ENCODE data around the gene SLC4A2.
"Not testable (repeated sequence)": the region's sequence is repeated elsewhere in the genome, so short reads cannot be mapped to it uniquely, and the experiment has no call there.

Gene SLC4A2

GRCh38 chr7:151026771-151027727 lies 32.3 kb upstream of the SLC4A2 start:
- DNase-seq: not testable (repeated sequence)

GRCh38 chr7:151027728-151028130 lies 31.7 kb upstream of the SLC4A2 start:
- DNase-seq: not testable (repeated sequence)

DNA sequence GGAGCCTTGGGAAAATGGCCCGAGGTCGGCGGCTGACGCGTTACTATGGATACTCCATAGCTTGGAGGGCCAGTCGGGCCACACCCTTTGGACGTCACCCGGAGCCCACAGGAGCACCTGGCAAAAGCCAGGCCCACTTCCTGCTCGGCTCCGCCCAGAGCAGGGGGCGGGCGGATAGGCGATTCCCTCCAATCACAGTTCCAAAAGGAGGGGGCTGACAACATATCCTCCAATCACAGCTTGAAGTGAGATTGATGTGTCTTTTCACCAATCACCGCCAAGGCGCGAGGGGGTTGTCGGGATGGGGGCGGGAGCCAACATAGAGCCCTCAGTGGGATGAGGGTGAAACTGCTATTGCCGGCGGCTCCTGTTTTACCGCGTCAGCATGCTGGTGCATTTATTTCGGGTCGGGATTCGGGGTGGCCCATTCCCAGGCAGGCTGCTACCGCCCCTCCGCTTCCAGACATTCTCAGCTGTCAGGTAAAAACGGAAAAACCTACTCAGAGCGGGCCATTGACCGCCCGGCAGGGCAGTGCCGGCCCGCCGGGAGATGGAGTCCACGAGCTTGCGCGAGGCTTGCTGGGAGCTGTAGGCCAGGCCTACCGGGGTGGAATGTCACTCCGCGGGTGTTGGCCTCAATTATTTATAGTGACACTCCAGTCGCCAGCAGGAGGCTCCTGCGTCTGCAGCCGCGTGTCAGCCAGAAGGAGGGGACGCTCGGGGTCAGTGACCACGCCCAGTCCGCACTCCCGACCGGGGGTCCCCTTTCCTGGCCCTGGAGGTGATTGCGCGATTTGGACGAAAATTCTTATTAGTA lies 31.1 kb upstream of the SLC4A2 start, which contains the start of gene ABCB8:
Gene ABCB8 (plus strand): TSS at position 320 of the 817 bp plus-strand sequence. CDS start 66 bp downstream, at position 386.
- DNase-seq: peak; percentile 96

DNA sequence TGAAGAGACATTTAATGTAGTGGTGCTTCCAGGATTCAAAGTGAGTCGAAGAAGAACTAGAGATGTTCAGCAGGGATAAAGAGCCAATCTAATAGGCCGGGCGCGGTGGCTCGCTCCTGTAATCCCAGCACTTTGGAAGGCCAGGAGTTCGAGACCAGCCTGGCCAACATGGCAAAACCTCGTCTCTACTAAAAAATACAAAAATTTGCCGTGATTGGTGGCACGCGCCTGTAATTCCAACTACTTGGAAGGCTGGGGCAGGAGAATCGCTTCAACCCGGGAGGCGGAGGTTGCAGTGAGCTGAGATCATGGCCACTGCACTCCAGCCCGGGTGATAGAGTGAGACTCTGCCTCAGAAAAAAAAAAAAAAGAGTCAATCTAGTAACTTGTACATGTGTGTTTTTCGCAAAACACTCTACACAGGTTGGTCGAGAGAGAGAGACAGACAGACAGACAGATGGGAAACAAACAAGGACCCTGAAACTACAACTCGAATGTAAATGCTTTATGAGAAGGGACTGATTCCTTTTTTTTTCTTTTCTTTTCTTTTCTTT lies 30.4 kb upstream of the SLC4A2 start:
- no peak for DNase-seq

- no peak for DNase-seq
Measured at GRCh38 chr7:151031011-151031410, 28.4 kb upstream of the SLC4A2 start.

- no peak for DNase-seq
Measured at GRCh38 chr7:151032936-151033863, 26.2 kb upstream of the SLC4A2 start.

- no peak for DNase-seq
Measured at GRCh38 chr7:151033864-151034249, 25.5 kb upstream of the SLC4A2 start.

DNA sequence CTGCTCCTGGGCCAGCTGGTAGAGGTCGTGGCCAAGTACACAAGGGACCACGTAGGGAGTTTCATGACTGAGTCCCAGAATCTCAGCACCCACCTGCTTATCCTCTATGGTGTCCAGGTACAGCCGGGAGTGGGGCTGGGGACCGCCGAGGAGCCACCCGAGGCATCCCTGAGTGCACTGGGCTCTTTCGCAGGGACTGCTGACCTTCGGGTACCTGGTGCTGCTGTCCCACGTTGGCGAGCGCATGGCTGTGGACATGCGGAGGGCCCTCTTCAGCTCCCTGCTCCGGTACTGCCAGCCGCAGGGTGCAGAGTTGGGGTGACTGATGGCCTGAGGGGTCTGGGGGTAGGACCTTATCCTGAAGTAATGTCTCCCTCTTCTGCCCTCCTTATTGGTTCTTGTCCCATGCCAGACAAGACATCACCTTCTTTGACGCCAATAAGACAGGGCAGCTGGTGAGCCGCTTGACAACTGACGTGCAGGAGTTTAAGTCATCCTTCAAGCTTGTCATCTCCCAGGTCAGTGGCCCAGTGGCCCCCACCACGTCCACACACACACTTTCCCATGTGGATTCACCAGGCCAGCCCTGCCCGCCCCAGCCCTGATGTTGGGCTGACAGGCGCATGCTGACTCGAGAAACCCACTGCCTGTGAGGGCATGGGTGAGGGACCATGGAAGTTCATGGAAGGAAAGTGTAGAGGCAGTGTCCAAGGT lies 24.9 kb upstream of the SLC4A2 start:
- DNase-seq: no peak

- DNase-seq: no peak
Measured at GRCh38 chr7:151035026-151035717, 24.2 kb upstream of the SLC4A2 start.

DNA sequence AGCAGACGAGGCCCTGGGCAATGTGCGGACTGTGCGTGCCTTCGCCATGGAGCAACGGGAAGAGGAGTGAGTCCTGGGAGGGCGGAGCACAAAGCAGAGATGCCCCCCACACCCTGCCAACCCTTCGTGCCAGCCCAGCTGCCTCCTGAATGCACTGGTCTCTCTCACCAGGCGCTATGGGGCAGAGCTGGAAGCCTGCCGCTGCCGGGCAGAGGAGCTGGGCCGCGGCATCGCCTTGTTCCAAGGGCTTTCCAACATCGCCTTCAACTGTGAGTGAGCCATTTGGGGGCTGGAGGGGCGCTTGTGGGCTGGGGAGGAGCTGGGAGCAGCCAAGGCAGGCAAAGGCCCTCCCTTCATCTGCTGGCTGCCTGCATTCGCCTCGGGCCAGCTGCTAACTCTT lies 23.5 kb upstream of the SLC4A2 start:
- DNase-seq: no peak

DNA sequence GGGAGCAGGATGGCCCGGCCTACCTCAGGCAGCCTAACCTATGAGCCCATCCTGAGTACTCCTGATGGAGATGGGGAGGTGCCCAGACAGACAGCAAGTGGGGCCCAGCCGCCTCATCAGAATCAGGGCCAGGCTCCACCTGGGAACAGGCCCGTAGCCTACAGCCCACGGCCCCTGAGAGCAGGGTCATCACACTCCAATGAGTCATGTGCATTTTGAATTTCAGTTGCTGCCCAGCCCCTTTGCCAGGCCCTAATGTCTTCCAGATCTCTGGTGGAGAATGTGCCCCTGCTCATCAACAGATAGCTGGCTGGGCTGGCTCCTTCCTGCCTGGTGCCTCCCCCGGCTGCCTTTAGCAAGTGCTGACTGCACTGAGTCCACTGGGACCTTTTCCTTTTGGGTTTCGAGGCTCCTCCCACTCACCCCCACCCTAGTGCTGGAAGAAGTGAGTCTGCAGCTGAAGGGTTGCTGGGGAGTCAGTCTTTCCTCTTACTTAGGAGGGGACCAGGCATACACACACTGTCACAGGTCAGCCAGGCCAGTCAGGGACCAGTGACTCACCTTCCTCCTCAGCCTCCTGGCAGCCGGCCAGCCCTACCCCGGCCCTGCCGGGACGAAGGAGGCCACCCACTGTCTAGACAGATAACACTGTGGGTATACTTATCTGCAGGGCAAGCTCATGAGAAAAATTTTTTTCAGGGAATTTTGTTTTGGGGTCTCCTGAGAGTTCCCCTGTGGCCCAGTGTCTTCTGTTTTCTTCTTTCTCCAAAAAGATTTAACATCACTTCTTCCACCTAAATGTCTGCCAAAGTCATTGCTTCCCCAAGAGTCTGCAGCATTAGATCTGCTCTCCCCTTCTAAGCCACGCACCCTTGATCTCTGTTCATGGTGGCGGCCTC lies 20.2 kb upstream of the SLC4A2 start:
- no peak for DNase-seq

DNA sequence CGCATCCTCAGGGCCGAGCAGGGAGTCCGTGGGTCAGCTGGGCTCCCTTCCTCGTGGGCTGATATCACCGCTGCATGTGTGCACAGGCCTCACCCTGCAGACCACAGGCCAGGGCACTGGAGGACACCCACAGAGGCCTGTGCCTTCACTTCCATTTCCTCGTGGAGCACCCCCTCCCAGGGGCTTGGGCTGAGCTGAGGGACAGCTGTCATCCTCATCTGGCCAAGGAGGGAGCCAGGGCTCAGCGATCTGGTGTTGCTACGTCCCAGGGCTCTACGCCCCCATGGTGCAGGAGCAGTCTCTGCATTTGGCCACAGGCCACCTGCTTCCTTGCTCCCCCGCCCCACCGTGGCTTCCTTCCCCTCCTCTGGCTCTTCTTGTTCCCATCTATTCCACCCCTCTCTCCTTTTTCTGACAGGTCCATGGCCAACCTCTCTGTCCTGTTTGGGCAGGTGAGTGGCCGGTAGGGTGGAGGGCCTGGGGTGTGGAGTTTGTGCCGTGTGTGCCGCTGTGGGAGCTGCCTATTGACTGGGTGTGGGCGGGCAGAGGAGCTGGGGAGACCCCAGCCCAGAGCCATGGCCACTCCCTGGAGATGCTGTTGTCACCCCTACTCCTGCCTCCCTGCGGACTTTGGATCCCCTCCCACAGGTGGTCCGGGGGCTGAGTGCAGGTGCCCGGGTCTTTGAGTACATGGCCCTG lies 19.4 kb upstream of the SLC4A2 start:
- no peak for DNase-seq

DNA sequence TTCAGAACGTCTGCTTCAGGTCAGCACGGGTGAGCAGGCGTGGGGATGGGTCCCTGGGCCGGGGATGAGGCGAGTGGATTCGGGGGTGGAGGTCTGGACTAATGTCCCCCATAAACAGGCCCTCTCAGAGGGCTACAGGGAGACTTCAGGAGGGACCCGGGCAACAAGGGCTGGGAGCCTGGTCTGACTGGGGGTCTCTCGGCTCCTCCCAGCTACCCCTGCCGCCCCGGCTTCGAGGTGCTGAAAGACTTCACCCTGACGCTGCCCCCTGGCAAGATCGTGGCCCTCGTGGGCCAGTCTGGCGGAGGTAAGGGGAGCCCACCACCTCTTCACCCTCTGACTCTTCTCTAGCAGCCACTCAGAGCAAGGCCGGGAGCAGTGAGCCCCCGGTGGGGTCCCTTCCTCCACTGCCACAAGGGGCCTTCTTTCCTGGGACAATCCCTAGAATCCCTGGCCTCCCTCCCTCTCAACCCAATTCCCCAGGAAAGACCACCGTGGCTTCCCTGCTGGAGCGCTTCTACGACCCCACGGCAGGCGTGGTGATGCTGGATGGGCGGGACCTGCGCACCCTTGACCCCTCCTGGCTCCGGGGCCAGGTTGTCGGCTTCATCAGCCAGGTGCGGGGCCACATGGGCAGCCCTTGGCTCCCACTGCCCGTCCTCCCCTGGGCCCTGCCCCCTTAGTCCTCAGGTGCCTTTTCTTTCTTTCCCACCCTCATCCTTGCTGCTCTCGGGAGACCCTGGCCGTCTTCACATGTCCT lies 18.6 kb upstream of the SLC4A2 start:
- no peak for DNase-seq

- not testable (repeated sequence) for DNase-seq
Measured at GRCh38 chr7:151043449-151043848, 15.9 kb upstream of the SLC4A2 start.

DNA sequence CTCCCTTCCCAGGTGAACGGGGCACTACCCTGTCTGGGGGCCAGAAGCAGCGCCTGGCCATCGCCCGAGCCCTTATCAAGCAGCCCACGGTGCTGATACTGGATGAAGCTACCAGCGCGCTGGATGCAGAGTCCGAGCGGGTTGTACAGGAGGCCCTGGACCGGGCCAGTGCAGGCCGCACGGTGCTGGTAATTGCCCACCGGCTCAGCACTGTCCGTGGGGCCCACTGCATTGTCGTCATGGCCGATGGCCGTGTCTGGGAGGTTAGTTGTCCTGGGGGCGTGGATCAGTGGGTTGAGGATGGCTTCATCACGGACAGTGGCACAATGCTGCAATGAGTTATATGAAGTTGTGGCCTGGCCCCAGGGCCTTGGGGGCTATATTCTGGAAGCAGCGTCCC lies 15.4 kb upstream of the SLC4A2 start:
- DNase-seq: no peak

DNA sequence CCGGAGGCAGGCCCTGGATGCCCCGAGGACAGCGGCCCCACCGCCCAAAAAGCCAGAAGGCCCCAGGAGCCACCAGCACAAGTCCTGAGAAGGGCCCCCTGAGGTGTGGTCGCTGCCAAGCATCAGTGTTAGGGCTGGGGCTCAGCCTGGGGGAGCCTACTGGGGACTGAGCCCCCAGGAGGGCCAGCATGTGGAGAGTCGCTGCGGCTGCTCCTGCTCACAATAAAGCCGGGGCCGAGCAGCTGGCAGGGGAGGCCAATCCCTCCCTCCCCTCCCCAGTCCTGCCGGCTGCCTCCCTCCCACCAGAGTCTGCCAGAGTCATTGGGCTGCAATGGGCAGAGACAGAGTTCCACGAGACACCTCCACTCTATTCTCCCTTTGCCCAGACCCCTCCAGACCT lies 14.1 kb upstream of the SLC4A2 start:
- no peak for DNase-seq

- DNase-seq: no peak
Measured at GRCh38 chr7:151045967-151046366, 13.4 kb upstream of the SLC4A2 start.
